GF-D8 (cell line): ENCODE measurements around the gene CHIT1.

Experiments
- DNase-seq: peaks from one replicate; lab custom pipeline; 2025; lab: John Stamatoyannopoulos, UW

Gene CHIT1

DNA sequence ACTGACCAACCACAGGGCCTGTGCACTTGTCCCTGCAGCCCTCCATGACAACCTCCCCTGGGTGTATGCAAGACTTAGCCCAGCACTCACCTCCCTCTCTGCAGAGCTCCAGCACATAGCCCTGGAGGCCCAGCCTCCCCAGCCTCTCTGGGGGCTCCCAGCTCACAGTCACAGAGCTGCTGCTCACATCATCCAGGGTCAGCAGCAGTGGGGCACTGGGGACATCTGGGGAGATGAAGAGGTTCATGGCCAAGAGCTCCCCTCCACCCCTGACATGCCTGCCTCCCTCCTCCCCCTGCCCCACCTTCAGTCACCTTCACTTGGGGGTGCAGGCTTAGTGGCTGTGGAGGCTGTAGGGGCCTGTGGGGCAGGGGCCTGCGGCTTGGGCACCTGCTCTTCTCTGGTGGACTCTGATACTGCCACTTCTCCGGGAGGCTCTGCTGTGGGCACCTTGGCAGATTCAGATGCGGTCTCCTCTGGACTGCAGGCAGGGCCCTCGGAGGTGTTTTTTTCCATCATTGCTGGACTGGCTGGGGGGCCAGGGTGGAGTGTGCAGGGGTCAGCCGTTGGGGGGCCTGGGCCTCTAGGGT is 54.1 kb downstream of the CHIT1 start, which contains the start of gene MYBPH:
TSS of gene MYBPH (minus strand) at position 590 of the 590 bp plus-strand sequence. CDS start at position 519, 71 bp downstream.
- DNase-seq: no peak

DNA sequence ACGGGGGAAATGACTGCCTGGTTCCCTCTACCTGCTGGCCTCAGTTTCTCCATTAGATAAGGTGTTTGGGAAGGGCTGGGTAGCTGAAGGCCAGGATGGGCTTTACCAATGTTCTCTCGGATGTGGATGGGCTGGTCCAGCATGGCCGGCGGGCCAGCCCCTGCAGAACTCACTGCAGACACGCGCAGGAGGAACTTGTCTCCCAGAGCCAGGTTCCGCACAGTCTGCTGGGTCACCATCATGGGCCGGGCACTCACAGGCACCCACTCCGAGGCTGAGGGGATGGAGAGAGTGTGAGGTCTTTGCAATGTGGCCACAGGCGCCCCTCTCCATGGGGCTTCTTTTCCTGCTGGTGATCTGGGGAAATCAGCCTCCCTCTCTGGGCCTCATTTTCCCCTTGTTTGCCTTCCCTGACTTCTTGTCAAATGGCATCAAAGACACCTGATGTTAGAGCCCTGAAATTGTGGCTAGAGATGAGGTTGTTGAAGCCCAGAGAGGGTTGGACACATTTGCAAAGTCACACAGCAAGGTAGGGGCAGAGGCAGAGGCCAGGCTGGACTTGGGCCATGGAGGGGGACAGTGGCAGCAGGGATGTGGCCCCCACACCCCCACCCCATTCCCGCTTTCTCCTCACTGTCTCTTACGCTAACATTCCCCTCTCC is 55.0 kb downstream of the CHIT1 start:
- DNase-seq: no peak

DNA sequence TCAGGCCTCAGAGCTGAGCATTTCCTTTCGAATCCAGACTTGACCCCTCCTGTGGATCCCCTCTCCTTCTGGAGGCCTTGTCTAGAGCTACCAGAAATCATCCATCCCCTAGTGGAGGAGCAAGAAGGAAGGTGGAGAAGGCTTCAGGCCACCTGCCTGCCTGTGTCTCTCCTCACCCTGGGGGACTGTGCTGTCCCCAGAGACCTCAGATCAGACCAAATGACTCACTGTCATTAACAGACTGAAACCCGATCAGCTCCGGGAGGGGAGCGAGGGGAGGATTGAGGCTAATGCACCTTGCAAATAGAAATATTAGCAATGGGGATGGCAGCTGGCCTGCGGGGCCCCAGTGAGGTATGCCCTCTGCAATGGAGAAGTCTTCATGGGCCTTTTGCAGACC is 55.9 kb downstream of the CHIT1 start:
- no peak for DNase-seq

GRCh38 chr1:203173011-203173555 is 56.4 kb downstream of the CHIT1 start:
- DNase-seq: no peak

GRCh38 chr1:203172184-203173010 is 57.1 kb downstream of the CHIT1 start:
- no peak for DNase-seq

- DNase-seq: no peak
These were observed 57.9 kb downstream of the CHIT1 start for GRCh38 chr1:203171341-203172183.

DNA sequence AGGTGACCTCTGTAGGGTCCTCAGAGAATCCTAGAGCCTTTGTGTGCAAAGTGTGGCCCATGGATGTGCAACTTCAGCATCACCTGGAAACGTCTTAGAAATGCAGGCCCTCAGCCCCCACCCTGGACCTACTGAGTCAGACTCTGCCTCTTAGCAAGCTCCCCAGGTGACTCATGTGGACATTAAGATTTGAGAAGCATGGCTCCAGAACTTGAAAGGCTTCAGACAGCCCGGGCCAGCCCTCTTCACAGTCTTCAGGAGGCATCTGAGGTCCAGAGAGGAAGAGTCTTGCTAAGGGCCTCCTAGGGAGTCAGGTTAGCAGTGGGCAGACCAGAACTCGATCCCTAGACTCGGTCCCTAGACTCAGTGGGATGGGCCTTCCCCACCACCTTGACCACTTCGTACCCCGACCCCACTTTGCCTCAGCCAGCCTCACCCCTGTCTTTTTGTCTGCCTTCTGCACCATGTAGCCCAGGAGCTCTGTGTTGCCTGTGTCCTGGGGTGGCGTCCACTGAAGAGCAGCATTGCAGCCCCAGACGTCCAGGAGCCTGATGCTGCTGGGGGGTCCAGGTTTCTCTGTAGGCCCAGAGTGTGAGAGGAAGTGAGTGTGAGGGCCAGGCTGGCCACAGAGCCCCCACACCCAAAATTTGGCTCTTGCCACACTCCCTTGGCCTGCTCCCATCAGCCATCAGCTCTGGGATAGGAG is 58.7 kb downstream of the CHIT1 start:
- no peak for DNase-seq

GRCh38 chr1:203169770-203170520 is 59.5 kb downstream of the CHIT1 start:
- no peak for DNase-seq

DNA sequence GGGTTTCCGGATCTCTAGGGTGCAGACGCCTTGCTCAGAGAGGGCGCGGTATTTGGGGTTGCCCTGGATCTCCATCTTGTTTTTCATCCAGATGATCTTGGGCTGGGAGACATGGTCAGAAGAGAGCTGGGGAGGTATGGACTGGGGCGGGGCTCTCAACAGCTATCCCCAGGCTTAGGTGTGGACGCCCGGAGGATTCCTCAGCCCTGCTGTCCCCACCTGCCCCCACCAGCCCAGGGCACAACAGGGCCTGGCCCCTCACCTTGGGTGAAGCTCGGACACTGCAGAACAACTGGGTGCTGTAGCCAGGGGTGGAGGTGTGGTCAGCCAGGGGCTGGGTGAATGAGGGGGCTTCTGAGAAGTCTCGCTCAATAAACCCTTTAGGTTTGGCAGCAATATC is 60.5 kb downstream of the CHIT1 start:
- no peak for DNase-seq

- DNase-seq: no peak
These were observed 61.2 kb downstream of the CHIT1 start for GRCh38 chr1:203168256-203168786.

DNA sequence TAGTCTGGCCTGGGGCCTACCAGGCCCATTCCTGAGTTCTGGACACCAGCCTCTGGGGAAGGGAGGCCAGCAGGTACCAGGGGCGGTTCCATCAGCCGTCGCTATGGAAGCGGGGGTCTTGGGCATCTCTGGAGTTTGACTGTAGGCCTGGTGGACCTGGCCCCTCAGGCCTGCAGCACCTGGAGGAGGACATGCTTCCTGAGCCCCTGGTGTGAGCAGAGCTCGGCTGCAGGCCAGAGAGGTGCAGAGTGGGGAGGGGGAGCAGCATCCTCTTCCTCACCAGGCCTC is 61.6 kb downstream of the CHIT1 start:
- no peak for DNase-seq

DNA sequence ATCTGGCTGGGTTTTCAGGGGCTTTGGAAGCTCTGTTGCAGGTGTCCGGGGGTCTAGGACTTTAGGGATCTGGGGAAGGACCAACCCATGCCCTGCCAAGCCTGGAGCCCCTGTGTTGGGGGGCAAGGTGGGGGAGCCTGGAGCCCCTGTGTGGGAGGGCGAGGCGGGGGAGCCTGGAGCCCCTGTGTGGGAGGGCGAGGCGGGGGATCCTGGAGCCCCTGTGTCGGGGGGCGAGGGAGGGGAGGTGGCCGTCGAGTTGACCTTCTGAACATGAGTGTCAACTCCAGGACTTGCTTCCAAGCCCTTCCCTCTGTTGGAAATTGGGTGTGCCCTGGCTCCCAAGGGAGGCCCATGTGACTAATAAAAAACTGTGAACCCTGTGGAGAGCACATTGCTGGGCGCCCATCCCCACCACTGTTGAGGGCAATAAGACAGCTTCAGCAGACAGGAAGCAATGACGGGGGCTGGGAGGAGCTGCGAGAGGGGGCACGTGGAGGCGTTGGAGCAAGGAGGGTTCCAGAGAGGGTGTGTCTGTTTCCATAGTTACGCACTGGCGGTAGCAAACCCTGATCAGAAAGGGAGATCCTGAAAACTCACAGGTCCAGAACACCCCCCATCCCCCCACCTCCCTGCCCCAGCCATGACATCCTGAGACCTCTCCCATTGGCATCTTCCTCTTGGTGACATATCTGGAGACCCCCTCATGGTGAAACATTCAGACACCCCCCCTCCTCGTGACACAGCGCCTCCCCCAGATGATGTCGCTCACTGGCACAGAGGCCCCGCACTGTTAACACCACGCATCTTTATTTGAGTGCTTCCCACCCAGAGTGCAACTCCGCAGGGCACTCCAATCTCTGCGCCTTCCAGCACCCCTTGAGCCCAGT is 62.2 kb downstream of the CHIT1 start:
- DNase-seq: no peak

GRCh38 chr1:203166192-203166940 is 63.1 kb downstream of the CHIT1 start:
- no peak for DNase-seq
